Measurements from ENCODE around the gene ADTRP. TPM values are rescaled to one million over a fixed set of nuclear protein-coding genes. Genes with fewer than 3 reads are reported as not detected.
"Not testable (repeated sequence)": the region's sequence is repeated elsewhere in the genome, so short reads cannot be mapped to it uniquely, and the experiment has no call there.

ADTRP gene
- total RNA-seq, 1 donor from 2014 or later: 2.3 TPM

GRCh38 chr6:11804135-11804534 is 25.5 kb upstream of the ADTRP start:
- DNase-seq (ENCODE audit: low spot score): no peak

GRCh38 chr6:11803591-11803971 is 25.0 kb upstream of the ADTRP start:
- no peak for DNase-seq (ENCODE audit: low spot score)

- DNase-seq (ENCODE audit: low spot score): no peak
These were observed 24.4 kb upstream of the ADTRP start for GRCh38 chr6:11802886-11803590.

- DNase-seq (ENCODE audit: low spot score): not testable (repeated sequence)
These were observed 21.9 kb upstream of the ADTRP start for GRCh38 chr6:11800531-11800930.

- no peak for DNase-seq (ENCODE audit: low spot score)
These were observed 19.9 kb upstream of the ADTRP start for GRCh38 chr6:11798538-11798937.

- DNase-seq (ENCODE audit: low spot score): no peak
These were observed 19.5 kb upstream of the ADTRP start for GRCh38 chr6:11798096-11798495.

- no peak for DNase-seq (ENCODE audit: low spot score)
These were observed 18.2 kb upstream of the ADTRP start for GRCh38 chr6:11796829-11797228.

- no peak for DNase-seq (ENCODE audit: low spot score)
These were observed 16.8 kb upstream of the ADTRP start for GRCh38 chr6:11795403-11795802.

- DNase-seq (ENCODE audit: low spot score): no peak
These were observed 14.7 kb upstream of the ADTRP start for GRCh38 chr6:11793277-11793676.

GRCh38 chr6:11791354-11792107 is 12.9 kb upstream of the ADTRP start:
- DNase-seq (ENCODE audit: low spot score): no peak

GRCh38 chr6:11789744-11790143 is 11.1 kb upstream of the ADTRP start:
- no peak for DNase-seq (ENCODE audit: low spot score)

GRCh38 chr6:11788043-11788442 is 9.4 kb upstream of the ADTRP start:
- DNase-seq (ENCODE audit: low spot score): no peak

GRCh38 chr6:11785774-11786579 is 7.4 kb upstream of the ADTRP start:
- no peak for DNase-seq (ENCODE audit: low spot score)

- no peak for DNase-seq (ENCODE audit: low spot score)
These were observed 6.8 kb upstream of the ADTRP start for GRCh38 chr6:11785415-11785773.

- no peak for DNase-seq (ENCODE audit: low spot score)
These were observed 5.7 kb upstream of the ADTRP start for GRCh38 chr6:11784341-11784740.

GRCh38 chr6:11783524-11784064 is 5.0 kb upstream of the ADTRP start:
- no peak for DNase-seq (ENCODE audit: low spot score)

GRCh38 chr6:11782524-11782923 is 3.9 kb upstream of the ADTRP start:
- DNase-seq (ENCODE audit: low spot score): no peak

GRCh38 chr6:11780097-11780428 is 1.5 kb upstream of the ADTRP start:
- DNase-seq (ENCODE audit: low spot score): no peak

GRCh38 chr6:11779329-11780096 is 910 bp upstream of the ADTRP start:
- DNase-seq (ENCODE audit: low spot score): no peak

GRCh38 chr6:11778036-11778435 is 567 bp downstream of the ADTRP start:
- no peak for DNase-seq (ENCODE audit: low spot score)

- no peak for DNase-seq (ENCODE audit: low spot score)
These were observed 2.7 kb downstream of the ADTRP start for GRCh38 chr6:11775791-11776409.

Measured in mesenteric fat pad (tissue), 1 donor.